Measurements from ENCODE around the gene STX16. TPM values are rescaled to one million over a fixed set of nuclear protein-coding genes. Genes with fewer than 3 reads are reported as not detected.

STX16 gene
- total and polyA plus RNA-seq, 2 experiments from 2014 or later: 23.2 to 41.8 TPM

- WGBS (ENCODE audit: low lambda C conversion rate, missing lambda C conversion rate): 95% methylated on average over 10 of the region's 10 CpGs
- Histone ChIP-seq H4K20me1 (ENCODE audit: insufficient read depth, poor library complexity, severe bottlenecking) (no peaks in the 10 kb centered on the region), H3K4me1 (ENCODE audit: insufficient read depth) (no peaks in the 10 kb centered on the region), H3K9me2 (replicated peaks; ENCODE audit: insufficient read depth) (no peaks in the 10 kb centered on the region), H3K4me3 (no peak overlapping the region), H3K79me2 (no peaks in the 10 kb centered on the region), H3K36me3 (replicated peaks; ENCODE audit: insufficient read depth, low read depth) (no peaks in the 10 kb centered on the region), H3K27ac (no peak overlapping the region), H3K27me3 (no peaks in the 10 kb centered on the region), H3K4me2 (no peak overlapping the region), H3K9me3 (ENCODE audit: low read depth) (no peaks in the 10 kb centered on the region), H2AFZ (no peak overlapping the region)
- TF ChIP-seq CTCF (IDR thresholded peaks at IDR 0.05; ENCODE audit: poor library complexity) (no peak), EZH2phosphoT487 (IDR thresholded peaks at IDR 0.05; ENCODE audit: low read depth, severe bottlenecking, unreplicated experiment) (no peak), EZH2 (IDR thresholded peaks at IDR 0.05; ENCODE audit: borderline replicate concordance) (no peak)
- no peak for DNase-seq (ENCODE audit: low spot score)
Observed at GRCh38 chr20:58707770-58708169, 56.7 kb downstream of the STX16 start.

GRCh38 chr20:58708246-58708931 lies 57.3 kb downstream of the STX16 start:
- Histone ChIP-seq H3K27ac (no peak overlapping the region), H3K36me3 (replicated peaks; ENCODE audit: insufficient read depth, low read depth) (no peaks in the 10 kb centered on the region), H4K20me1 (ENCODE audit: insufficient read depth, poor library complexity, severe bottlenecking) (no peaks in the 10 kb centered on the region), H3K27me3 (no peaks in the 10 kb centered on the region), H3K79me2 (no peaks in the 10 kb centered on the region), H3K9me3 (ENCODE audit: low read depth) (no peaks in the 10 kb centered on the region), H3K4me2 (no peak overlapping the region), H2AFZ (no peak overlapping the region), H3K9me2 (replicated peaks; ENCODE audit: insufficient read depth) (no peaks in the 10 kb centered on the region), H3K4me1 (ENCODE audit: insufficient read depth) (no peaks in the 10 kb centered on the region), H3K4me3 (no peak overlapping the region)
- DNase-seq (ENCODE audit: low spot score): no peak
- 94% methylated on average over 28 of the region's 28 CpGs for WGBS (ENCODE audit: low lambda C conversion rate, missing lambda C conversion rate)
- no peak for TF ChIP-seq CTCF (IDR thresholded peaks at IDR 0.05; ENCODE audit: poor library complexity)
- TF ChIP-seq EZH2 (IDR thresholded peaks at IDR 0.05; ENCODE audit: borderline replicate concordance): no peak
- no peak for TF ChIP-seq EZH2phosphoT487 (IDR thresholded peaks at IDR 0.05; ENCODE audit: low read depth, severe bottlenecking, unreplicated experiment)

GRCh38 chr20:58709013-58709702 lies 58.1 kb downstream of the STX16 start:
- no peak overlapping the region for H2AFZ ChIP-seq
- no peak overlapping the region for H3K4me3 ChIP-seq
- H3K9me2 ChIP-seq (replicated peaks; ENCODE audit: insufficient read depth): no peaks in the 10 kb centered on the region
- no peaks in the 10 kb centered on the region for H3K36me3 ChIP-seq (replicated peaks; ENCODE audit: insufficient read depth, low read depth)
- H3K4me1 ChIP-seq (ENCODE audit: insufficient read depth): no peaks in the 10 kb centered on the region
- no peak overlapping the region for H3K4me2 ChIP-seq
- H3K27me3 ChIP-seq: no peaks in the 10 kb centered on the region
- TF ChIP-seq EZH2 (IDR thresholded peaks at IDR 0.05; ENCODE audit: borderline replicate concordance): no peak
- TF ChIP-seq CTCF (IDR thresholded peaks at IDR 0.05; ENCODE audit: poor library complexity): no peak
- TF ChIP-seq EZH2phosphoT487 (IDR thresholded peaks at IDR 0.05; ENCODE audit: low read depth, severe bottlenecking, unreplicated experiment): no peak
- H4K20me1 ChIP-seq (ENCODE audit: insufficient read depth, poor library complexity, severe bottlenecking): no peaks in the 10 kb centered on the region
- 86% methylated on average over 9 of the region's 9 CpGs for WGBS (ENCODE audit: low lambda C conversion rate, missing lambda C conversion rate)
- no peak overlapping the region for H3K27ac ChIP-seq
- H3K79me2 ChIP-seq: no peaks in the 10 kb centered on the region
- no peak for DNase-seq (ENCODE audit: low spot score)
- no peaks in the 10 kb centered on the region for H3K9me3 ChIP-seq (ENCODE audit: low read depth)

Data from hepatocyte (in vitro differentiated cells).